ENCODE data around the gene AUTS2.

Gene AUTS2

GRCh38 chr7:69959789-69960499 is 361.7 kb downstream of the AUTS2 start:
- no peak for DNase-seq

- no peak for DNase-seq
These were observed 363.2 kb downstream of the AUTS2 start for GRCh38 chr7:69961436-69961835.

DNA sequence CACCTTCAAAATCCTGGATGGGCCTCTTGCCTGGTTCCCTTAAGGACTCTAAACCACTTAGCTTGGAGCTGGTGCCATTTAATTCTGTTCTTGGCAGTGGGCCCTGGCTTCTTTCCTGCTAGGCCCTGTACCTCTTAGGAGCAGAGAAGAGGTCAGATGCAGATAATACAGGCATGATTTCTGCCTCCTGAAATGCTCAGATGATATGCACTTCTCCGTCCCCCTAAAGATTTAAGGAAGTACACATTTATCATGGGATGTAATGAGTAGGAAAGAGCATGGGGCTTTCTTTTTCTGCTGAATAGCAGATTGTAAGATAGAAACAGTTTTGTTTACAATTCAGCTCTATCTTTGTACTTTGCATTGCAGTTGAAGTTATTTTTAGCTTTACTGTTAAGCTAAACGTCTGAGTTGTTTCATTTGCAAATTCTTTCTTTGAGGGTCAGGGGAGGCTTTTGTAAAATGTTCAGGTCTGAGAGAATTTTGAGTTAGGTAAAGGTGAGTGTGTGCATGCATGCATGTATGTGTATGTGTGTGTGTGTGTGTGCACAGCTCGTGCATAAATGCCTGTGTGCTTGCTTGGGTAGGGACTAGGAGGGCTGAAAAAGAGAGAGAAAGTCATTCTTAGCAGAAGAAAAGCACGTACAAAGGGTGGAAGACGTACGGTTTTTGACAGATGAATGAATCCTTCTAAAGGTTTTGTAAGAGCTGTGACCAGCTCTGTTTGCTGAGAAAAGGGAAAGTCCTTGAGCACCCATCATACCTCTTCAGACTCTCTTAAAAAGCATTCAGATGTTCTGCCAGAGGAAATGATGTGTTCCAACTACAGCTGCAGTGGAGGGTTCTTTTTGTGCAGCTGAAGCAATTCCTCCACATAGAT is 364.2 kb downstream of the AUTS2 start:
- no peak for DNase-seq

- no peak for DNase-seq
These were observed 365.1 kb downstream of the AUTS2 start for GRCh38 chr7:69963393-69963792.

GRCh38 chr7:69966766-69967591 is 368.7 kb downstream of the AUTS2 start:
- DNase-seq: no peak

- no peak for DNase-seq
These were observed 369.6 kb downstream of the AUTS2 start for GRCh38 chr7:69967689-69968450.

DNA sequence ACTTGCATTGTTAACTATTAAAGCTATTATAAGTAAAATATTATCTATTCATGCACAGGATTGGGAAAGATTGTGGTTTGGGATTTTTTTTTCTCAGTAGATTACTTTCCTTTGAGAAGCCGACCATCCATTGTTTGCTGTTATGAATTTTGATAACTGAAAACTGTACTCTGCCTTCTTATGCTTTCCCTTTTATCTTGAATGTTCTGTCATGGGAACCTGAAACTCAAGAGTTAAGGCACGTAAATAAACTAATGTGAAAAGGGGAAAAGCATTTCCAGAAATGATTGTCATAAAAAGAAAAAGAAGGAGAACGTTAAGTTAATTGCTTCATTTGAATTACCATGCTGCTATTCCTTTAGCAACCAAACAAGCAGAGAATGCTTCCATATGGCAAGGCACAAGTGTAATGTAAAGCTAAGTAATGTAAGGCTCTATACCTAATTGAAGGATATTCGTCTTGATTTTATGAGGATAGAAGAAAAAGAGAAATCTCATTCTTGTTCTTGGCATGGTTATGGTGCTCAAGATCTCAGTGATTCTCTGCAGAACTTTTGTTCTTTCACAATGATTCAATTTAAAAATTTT is 370.8 kb downstream of the AUTS2 start:
- no peak for DNase-seq

DNA sequence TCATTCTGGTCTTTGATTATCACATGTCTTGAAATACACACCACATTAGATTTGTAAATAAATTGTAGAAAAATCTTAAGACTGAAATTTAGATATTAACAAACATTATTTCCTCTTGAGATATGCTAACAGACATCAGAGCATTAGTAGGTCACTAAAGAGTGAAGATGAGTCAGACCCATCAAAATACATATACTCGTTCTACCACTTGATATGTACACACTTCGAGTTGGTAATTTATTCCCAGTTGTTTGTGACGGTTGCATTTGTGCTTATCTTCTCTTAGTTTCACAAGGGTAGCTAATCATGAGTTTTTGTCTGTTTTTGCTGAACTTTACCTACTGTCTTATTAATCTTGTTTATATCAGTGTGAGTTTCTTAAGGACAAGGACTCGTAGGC is 383.4 kb downstream of the AUTS2 start:
- DNase-seq: no peak

DNA sequence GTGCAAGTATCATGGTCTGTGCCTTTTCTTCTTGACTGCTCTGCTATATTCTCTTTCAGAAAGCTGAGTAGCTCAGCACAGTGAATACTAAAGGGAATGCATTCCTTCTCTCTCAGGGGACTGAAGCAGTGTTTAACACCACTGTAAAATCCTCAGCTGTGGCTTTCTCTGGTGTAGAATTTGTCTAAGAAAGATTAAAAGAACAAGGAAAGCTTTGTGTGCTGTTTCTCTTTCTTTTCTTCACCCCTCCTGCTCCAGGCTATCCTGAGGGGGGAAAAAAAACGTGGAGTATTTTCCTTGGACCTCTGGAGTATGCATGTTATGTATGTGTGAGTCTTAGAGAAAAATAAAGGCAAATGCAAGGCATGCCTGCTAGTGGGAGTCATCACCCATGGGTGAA is 383.9 kb downstream of the AUTS2 start:
- no peak for DNase-seq

GRCh38 chr7:69989551-69989950 is 391.3 kb downstream of the AUTS2 start:
- DNase-seq: no peak

- no peak for DNase-seq
These were observed 394.7 kb downstream of the AUTS2 start for GRCh38 chr7:69992938-69993337.

DNA sequence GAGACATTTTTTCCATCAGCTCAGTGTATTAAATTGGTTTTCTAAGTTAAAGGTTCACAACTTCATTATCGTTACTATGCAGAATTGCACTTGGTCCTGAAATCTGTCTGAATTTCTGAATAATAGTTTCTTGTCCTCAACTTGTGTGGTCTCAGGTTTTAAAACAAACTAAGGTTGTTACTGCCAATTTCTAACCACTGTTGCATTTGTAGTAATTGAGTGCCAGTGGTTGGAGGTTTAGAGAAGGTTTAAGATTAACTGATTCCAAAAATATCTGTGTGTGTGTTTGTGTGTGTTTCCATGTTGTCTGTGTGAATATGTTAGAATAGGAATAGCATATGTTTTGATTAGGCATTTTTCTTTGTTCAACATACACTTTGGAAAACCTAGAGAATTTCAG is 395.9 kb downstream of the AUTS2 start:
- DNase-seq: no peak

DNA sequence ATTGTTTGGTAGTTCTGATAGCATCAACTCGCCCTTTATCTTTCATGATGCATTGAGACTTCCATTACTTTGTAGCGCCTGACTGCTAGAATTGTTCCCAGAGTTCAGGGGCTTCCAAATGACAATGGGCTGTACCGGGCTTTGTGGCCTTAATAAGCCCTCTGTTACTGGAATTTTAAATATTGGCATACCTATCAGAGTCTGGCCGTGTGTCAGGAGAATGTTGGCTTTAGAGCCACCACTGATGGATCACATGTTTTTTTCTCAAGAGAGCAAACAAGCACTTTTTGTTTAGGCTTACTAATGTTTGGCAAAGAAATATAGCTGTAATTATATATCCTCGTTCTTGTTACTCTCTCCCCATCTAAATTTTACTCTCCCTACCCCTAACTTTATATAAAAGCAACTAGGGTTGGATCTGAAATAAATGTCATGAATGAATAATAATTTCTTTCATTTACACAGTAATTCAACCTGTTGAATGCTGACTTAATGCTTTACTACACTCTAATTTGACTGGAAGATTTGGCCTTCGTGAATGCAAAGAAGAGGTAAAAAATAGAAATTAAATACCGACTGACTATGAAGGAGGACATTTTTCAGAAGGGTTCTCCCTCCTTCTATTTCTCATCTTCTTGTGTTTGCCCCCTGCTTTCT is 396.7 kb downstream of the AUTS2 start:
- DNase-seq: no peak

DNA sequence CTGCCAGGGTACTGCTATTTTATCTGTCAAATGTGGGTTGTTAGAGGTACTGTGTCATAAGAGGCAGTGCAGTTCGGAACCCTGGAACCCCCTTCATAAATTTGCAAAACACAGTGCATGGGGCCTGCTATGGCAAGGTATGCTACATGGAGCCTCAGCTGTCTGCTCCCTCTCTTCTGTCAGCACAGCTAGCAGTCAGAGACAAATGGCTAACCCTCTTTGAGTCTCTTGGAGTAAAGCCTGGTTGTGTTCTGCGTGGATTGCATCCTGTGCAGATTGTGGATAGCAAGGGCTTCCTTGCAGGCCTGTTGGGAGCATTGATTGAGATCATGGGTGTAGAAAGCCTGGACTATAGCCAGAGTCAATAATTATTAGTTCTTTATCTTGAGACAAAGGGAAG is 397.8 kb downstream of the AUTS2 start:
- no peak for DNase-seq

- DNase-seq: no peak
These were observed 402.6 kb downstream of the AUTS2 start for GRCh38 chr7:70000737-70001348.

- no peak for DNase-seq
These were observed 407.2 kb downstream of the AUTS2 start for GRCh38 chr7:70005480-70005879.

GRCh38 chr7:70005891-70006260 is 407.6 kb downstream of the AUTS2 start:
- DNase-seq: no peak

DNA sequence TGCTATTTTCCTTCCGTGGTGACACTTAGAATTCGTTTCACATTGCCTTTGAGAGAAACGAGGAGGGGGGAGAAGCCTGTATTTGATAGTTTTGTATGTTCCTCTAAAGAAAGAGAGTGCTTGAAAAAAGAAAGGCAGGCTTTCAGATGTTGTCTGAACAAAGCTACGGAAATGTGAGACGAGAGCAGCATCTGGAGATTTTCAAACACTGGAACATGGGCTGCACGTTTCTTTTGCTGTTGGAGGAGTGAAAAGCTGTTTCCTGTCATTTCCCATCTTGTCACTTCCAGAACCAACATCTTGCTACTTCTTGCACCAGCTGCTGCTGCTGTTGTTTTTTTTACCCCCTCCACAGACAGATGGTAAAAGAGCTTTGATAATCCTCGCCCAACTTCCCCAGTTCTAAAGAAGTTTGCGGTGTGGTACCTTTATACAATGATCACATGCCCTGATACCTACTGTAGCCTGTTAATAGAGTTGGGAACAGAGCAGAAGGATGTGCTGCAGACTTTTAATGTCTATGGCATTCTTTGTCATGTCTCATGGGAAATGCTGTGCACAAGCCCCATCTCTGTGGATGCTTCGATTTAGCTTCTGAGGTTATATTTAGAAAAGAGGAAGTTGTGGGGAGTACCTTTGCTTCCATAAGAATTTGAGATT is 408.1 kb downstream of the AUTS2 start:
- DNase-seq: no peak

GRCh38 chr7:70008466-70008865 is 410.2 kb downstream of the AUTS2 start:
- no peak for DNase-seq

DNA sequence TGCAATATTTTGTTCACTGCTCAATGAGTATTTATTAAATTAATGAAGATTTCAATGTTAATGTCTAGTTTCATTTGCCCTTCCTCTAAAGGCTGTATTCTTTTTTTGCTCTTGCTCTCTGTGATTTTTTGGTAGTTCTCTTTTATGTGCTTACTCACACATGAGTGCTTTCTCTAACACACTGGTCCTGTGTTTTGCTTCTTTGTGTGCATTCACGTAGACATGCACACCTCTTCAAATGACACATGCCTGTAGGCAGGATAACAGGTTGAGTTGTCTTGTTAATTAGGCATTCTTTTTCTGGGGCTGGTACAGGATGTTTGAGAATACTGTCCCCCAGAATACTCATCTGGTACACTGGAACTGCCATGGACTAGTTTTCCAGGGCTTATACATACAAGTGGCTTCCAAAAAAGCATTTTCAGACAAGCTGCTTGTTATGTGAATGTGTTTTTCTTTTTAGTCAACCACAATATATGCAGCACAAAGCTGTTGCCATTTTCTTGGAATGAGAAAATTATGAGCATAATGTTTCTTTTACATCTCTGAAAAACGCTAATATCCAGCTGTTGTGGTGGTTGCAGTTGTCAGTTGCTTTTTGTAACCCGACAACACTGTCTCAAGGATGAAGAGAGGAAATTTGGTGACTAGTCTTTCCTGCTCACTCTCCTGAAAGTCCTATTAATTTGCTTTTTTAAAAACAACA is 416.4 kb downstream of the AUTS2 start:
- DNase-seq: no peak

All from GF-D8 (cell line).